Hematopoietic multipotent progenitor cell treated with erythropoietin and hydrocortisone succinate and interleukin-3 and kit ligand, for 4 days (in vitro differentiated cells): ENCODE measurements around the gene BRD1.
"Not testable (repeated sequence)": the region's sequence is repeated elsewhere in the genome, so short reads cannot be mapped to it uniquely, and the experiment has no call there.

ENCODE experiments used
- DNase-seq: peaks from one replicate; pipeline ENCODE4 v3.0.0-alpha.2; 2015

BRD1 gene

GRCh38 chr22:49781886-49782285, 45.8 kb downstream of the BRD1 start:
- not testable (repeated sequence) for DNase-seq

DNA sequence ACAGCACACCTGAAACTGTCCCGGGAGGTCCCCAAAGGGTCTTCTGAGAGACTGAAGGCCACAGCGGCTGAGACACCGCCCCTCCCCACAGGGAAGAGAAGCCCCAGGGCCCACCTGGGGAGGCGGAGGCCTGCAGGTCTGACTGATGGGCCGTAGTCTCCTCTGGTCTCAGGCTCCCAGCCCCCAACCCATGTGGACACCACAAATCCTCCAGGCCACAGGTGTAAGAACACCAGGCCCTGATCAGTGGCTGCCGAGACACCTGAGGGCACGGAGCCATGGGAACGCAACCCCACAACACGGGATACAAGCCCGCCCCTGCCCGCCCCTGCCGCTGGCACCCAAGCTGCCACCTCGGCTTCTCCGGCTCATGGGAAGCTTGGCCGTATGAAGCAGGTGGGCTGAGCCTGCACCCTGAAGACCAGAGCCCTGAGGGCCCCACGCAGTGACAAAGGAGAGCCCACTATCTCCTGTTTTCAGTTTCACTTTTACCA, 46.3 kb downstream of the BRD1 start:
- no peak for DNase-seq

GRCh38 chr22:49780698-49781288, 46.9 kb downstream of the BRD1 start:
- no peak for DNase-seq

DNA sequence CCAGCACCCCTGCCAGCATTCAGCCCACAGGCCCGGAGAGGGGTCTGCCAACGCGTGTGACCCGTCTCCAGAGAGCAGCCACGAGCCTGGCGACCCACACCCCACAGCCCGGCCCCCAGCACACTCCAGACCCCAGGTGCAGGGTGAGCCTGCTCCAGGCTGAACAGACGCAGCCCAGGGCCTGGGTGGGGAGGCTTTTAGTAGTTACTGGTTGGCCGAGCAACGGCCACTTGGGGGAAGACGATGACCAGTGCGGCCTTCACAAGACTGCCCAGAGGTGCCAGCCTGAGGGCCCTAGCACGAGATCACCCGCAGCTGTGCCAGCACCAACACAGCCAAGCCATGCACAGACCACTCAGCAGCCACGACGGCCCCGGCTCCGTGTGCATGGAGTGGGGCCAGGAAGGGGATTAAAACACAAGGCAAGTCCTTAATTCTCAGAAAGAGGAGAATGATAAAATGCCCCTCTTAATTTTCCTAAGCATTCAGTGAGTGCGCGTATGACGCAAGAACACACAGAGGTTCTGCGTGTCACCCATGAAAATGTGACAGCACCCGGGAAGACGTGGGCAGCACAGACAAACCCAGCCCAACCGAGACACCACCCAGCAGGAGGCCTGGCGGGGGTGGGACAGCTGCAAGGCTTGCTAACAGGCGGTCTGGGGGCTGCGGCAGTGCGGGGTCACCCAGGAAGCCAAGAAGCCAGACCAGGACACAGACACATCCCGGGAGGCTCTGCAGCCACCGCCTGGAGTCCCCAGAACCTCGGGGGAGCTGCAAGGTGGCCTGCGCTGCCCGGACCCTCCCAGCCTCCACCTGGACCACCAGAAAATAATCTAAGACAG, 47.6 kb downstream of the BRD1 start:
- DNase-seq: no peak

DNA sequence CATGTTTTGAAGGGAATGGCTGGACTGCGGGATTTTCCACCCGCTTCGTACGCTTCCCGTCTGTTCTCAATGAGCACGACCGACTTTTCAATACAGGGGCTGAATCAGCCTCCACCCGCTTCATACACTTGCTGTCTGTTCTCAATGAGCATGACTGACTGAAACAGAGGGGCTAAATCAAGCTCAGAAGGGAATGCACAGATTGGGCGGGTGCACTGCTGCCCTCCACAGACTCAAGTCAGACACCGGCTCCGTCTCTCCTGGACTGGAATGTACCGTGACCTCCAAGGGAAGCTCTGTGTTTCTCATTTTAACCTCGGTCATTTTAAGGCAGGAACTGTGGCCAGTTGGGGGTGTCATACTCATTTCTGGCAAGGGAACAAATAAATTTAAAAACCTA, 48.5 kb downstream of the BRD1 start:
- no peak for DNase-seq

DNA sequence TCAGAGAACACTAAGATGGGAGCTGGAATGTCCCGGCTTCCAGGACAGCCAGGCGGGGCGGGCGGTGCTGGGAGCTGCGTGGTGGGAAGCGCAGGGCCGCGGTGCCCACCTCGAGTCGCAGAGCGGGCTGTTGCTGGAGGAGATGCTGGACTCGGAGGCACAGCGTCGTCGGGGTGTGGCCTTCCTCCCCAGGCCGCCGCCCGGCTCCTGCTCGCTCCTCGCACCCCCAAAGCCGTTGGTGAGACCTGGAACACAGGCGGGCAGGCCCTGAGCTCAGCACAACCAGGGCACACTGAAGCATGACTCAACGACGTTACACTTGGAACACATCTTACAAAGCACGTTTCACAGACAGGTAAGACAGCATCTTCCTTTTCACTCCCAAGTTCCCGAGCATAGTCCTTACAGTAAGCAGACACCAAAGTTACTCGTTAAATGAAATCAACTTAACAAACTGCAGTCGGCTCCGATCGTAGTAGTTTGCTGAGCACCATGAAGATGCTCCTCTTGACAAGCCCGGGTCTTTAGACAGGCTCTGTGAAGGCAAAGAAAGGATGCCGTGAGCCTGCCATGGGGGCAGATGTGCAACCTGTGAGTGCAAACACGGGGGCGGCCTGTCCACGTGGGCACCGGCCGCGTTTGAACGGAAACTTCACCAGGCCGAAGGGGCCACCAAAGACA, 50.0 kb downstream of the BRD1 start:
- DNase-seq: no peak

DNA sequence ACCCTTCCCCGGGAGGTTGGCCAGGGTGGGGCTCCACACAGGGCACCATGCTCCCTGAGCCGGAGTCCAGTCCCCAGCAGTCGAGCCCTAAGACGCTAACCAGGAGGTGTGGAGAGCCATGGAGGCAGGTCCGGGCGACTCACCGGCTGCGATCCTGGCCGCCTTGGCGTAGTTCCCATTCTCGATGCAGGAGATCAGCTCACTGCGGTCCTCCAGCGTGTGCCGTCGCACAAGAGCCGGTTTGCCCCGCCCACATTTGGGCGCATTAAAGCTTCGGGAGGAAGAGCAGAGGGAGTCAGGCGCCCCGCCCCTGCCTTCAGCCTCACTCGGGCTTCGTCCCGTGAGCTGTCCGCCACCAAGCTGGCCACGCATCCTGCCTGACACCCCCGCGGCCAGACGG, 50.8 kb downstream of the BRD1 start:
- no peak for DNase-seq

GRCh38 chr22:49775867-49776511, 51.7 kb downstream of the BRD1 start:
- DNase-seq: no peak

GRCh38 chr22:49775191-49775866, 52.3 kb downstream of the BRD1 start:
- DNase-seq: no peak

DNA sequence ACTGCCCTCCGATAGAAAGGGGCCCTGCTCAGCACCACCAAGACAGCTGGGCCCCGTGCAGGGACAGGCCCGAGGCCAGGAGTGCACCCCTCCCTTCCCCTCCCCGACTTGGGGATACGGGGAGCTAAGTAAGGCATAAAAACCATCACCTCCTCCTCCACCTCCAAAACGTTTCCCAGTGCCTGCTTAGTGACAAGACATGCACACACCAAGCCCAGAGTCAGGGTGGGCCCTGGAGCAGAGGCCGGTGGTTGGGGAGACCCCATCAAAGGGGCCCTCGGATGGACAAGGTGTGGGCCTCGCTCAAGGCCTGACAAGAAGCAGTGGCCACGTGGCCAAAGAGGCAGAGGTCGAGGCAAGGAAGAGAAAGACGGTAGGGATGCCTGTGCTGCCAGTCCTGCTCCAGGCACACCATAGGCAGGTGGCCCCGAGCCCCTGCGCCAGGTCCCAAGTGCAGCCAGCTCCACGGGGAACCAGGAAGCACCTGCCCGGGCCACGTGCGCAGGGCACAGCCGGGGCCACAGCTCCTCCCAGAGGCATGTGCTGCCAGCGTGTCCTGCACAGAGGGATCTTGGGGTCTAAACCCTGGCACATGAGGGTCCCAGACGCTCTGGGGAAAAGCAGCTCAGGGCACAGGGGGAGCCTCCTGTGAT, 53.0 kb downstream of the BRD1 start:
- DNase-seq: no peak

GRCh38 chr22:49774046-49774445, 53.6 kb downstream of the BRD1 start:
- DNase-seq: no peak

- no peak for DNase-seq
Measured at GRCh38 chr22:49773531-49773930, 54.1 kb downstream of the BRD1 start.

DNA sequence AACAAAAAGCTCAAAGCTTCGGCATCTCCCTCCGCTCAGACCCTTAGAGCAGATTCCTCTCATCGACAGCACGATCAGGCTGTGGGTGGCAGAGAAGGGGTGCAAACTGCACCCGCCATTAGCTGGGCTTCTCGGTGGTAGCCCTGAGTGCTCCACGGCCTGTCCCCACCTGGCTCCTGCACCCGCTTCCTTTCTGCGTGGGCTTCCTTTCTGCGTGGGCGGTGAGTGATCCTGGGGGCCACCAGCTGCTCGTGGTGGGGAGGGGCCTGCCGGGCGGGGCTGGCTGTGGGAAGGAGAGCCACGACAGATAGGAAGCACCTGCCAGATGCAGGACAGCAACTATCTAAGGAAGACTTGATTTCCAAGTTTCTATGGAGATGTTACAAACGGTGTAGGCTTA, 55.0 kb downstream of the BRD1 start:
- DNase-seq: no peak

- no peak for DNase-seq
Measured at GRCh38 chr22:49771266-49772065, 56.2 kb downstream of the BRD1 start.

DNA sequence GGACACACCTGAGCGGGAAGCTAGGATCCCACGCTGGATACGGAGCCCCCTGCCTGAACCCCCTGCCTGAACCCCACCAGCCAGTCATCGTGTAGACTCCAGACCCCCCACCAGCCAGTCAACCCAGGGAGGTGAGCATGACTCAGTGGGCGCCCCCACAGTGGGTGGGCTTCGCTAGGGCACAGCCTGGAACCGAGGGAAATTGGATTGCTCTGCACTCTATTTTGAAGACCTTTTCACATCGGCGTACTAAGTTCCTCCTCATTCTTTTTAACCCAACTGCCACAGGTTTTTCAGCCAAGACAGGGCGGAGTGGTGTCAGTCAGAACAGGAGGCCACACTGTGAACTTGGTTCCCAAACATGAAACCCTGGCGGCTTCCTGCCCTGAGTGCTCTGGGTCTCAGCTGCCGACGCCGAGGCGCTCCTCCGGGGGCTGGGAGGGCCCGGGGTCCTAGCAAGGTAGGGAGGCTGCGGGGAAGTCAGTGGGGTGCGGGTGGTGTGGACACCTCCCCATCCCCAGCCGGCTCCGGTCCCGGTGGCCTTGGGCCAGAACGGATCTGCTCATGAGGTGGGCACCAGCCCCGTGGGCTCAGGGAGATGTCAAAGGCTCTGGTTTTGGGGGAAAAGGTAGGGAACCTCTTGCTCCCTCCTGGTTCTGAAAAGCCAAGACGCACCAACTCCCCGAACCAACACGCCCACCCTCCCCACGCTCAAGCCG, 57.0 kb downstream of the BRD1 start:
- no peak for DNase-seq

- DNase-seq: no peak
Measured at GRCh38 chr22:49769691-49770546, 57.8 kb downstream of the BRD1 start.

DNA sequence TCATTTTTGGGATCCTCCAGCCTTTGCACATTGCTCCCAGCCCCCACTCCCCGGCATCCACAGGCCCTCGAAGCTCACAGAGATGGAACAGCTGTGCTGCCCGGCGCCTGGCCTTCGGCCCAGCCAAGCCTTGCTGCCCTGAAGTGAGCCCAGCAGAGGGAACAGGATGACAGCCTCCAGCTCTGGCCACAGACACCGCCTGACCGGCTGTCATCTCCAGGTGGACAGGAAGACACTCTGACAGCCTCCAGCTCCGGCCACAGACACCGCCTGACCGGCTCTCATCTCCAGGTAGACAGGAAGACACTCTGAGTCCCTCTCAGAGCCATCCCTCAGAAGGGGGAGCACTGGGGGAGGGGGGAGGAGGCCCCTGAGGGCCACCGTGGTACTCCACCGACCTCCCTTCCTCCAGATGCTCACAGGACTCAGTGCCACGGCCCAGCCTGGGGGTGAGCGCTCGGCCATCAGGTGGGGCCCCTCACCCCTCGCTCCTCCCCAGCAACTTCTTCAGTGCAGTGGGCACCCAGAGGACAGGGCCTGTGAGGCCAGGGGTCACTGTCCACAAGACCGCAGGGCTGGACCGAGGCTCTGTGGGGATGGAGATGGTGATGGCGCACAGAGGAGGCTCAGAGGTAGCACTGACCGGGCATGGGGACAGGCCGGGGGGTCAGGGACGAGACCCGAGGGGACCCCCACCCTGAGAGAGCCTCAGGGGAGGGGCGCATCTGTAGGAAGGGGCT, 58.6 kb downstream of the BRD1 start:
- no peak for DNase-seq

GRCh38 chr22:49768077-49768910, 59.4 kb downstream of the BRD1 start:
- DNase-seq: no peak
